Fibroblast of peridontal ligament (primary cell): ENCODE results near the gene ITPKA.
A peak's percentile ranks its signal among the peaks of the same experiment; 100 is the strongest.
"Not testable (repeated sequence)": the region's sequence is repeated elsewhere in the genome, so short reads cannot be mapped to it uniquely, and the experiment has no call there.

Experiments used
- DNase-seq: peaks from one replicate; pipeline ENCODE4 v3.0.0-alpha.2; 2010; ENCODE audit errors: extremely low read depth

Gene ITPKA

GRCh38 chr15:41493205-41493901 is at the start of gene ITPKA:
Gene ITPKA (plus strand): TSS chr15:41493874. CDS start chr15:41493928, 54 bp downstream.
- DNase-seq: peak; percentile 50

- no peak for DNase-seq
Observed at GRCh38 chr15:41445399-41445798, 48.3 kb upstream of the ITPKA start.

- DNase-seq: no peak
Observed at GRCh38 chr15:41462084-41462795, 31.4 kb upstream of the ITPKA start.

GRCh38 chr15:41464889-41465580 is 28.6 kb upstream of the ITPKA start:
- no peak for DNase-seq

- DNase-seq: peak; percentile 81
Observed at GRCh38 chr15:41465822-41466421, 27.8 kb upstream of the ITPKA start.

GRCh38 chr15:41466711-41467110 is 27.0 kb upstream of the ITPKA start:
- DNase-seq: no peak

GRCh38 chr15:41469644-41470043 is 24.0 kb upstream of the ITPKA start:
- DNase-seq: not testable (repeated sequence)

GRCh38 chr15:41473418-41473817 is 20.3 kb upstream of the ITPKA start:
- DNase-seq: no peak

GRCh38 chr15:41474436-41474835 is 19.2 kb upstream of the ITPKA start:
- DNase-seq: no peak

- no peak for DNase-seq
Observed at GRCh38 chr15:41474941-41475340, 18.7 kb upstream of the ITPKA start.

- DNase-seq: peak; percentile 60
Observed at GRCh38 chr15:41476416-41477048, 17.1 kb upstream of the ITPKA start.

GRCh38 chr15:41480396-41481140 is 13.1 kb upstream of the ITPKA start:
- DNase-seq: no peak

- DNase-seq: no peak
Observed at GRCh38 chr15:41482110-41482877, 11.4 kb upstream of the ITPKA start.

GRCh38 chr15:41483115-41483514 is 10.6 kb upstream of the ITPKA start:
- DNase-seq: no peak

GRCh38 chr15:41483519-41483918 is 10.2 kb upstream of the ITPKA start:
- no peak for DNase-seq

- no peak for DNase-seq
Observed at GRCh38 chr15:41484937-41485625, 8.6 kb upstream of the ITPKA start.

- no peak for DNase-seq
Observed at GRCh38 chr15:41486286-41486685, 7.4 kb upstream of the ITPKA start.

GRCh38 chr15:41487381-41487780 is 6.3 kb upstream of the ITPKA start:
- DNase-seq: no peak

GRCh38 chr15:41487802-41488201 is 5.9 kb upstream of the ITPKA start:
- DNase-seq: no peak

- no peak for DNase-seq
Observed at GRCh38 chr15:41489641-41490040, 4.0 kb upstream of the ITPKA start.
